ENCODE measurements around the gene ZNF100.
"Not testable (repeated sequence)": the region's sequence is repeated elsewhere in the genome, so short reads cannot be mapped to it uniquely, and the experiment has no call there.

The ZNF100 gene

GRCh38 chr19:21767065-21767800 is at the start of gene ZNF100:
Gene ZNF100, minus strand, starts transcription at chr19:21767579. Its CDS starts 150 bp downstream, at chr19:21767429.
- DNase-seq (ENCODE audit: low read depth) = peak; percentile 79

DNA sequence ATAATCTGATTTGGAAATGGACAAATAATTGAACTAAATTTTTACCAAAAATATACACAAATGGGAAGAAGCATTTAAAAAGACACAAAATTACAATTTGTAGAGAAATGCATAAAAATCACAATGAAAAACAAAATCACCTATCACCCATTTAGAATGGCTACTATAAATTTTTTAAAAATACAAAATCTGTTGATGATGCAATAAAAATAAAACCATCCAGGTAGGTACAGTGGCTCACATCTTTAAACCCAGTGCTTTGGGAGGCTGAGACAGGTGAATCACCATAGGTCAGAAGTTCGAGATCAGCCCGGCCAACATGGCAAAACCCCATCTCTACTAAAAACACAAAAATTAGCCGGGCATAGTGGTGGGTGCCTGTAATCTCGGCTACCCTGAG is 45.1 kb upstream of the ZNF100 start:
- no peak for DNase-seq (ENCODE audit: low read depth)

DNA sequence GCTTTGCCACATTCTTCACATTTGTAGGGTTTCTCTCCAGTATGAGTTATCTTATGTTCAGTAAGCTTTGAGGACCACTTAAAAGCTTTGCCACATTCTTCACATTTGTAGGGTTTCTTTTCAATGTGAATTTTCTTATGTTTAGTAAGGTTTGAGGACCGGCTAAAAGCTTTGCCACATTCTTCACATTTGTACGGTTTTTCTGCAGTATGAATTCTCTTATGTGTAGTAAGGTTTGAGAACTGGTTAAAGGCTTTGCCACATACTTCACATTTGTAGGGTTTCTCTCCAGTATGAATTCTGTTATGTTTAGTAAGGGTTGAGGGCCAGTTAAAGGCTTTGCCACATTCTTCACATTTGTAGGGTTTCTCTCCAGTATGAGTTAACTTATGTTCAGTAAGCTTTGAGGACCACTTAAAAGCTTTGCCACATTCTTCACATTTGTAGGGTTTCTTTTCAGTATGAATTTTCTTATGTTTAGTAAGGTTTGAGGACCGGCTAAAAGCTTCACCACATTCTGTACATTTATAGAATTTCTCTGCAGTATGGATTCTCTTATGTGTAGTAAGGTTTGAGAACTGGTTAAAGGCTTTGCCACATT is 41.1 kb upstream of the ZNF100 start:
- not testable (repeated sequence) for DNase-seq (ENCODE audit: low read depth)

DNA sequence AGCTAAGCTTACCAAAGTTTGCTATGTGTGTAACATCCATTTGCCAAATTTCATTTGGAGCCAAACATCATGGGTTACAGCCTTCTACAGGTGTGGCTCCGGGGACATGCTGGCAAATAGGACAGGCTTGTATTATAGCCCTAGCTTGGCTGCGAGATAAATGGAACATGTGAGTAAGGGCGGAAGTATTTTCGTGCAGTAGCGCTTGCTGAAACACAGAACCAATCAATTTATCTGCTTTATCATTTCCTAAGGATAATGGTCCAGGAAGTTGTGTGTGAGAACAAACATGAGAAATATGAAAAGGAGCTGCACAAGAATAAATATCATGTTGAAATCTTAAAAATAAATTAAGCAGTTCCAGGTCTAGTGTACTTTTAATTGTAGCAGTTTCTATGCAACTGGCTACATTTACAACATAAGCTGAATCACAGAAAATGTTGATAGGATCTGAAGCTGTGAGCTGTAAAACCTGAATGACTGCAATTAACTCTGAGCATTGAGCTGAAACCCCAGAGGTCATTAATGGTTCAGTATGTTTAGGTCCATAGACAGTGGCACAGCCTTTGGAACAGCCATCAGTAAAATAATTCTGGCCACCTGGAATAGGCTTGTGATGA is 22.2 kb upstream of the ZNF100 start:
- no peak for DNase-seq (ENCODE audit: low read depth)

DNA sequence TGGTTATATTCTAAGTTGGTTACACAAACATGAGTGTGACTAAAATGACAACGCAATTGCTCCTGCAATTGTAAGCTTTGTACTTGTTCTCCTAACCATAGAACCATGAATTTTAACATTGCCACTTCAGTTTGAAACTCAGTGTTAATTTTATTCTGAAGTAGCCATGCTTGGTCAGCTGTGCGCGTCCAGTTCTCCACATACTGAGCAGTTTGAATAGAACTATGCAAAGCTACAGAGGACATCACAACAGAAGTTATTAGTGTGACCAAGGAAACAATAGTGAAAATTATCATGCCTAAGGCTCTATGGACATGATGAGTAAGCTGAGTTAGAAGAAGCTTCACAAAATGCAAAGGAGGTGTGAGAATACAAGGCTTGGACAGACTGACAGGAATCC is 19.6 kb upstream of the ZNF100 start:
- DNase-seq (ENCODE audit: low read depth) = no peak

DNA sequence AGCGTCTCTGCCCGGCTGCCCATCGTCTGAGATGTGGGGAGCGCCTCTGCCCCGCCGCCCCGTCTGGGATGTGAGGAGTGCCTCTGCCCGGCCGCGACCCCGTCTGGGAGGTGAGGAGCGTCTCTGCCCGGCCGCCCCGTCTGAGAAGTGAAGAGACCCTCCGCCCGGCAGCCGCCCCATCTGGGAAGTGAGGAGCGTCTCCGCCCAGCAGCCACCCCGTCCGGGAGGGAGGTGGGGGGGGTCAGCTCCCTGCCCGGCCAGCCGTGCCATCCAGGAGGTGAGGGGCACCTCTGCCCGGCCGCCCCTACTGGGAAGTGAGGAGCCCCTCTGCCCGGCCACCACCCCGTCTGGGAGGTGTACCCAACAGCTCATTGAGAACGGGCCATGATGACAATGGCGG is 8.4 kb upstream of the ZNF100 start:
- DNase-seq (ENCODE audit: low read depth) = not testable (repeated sequence)

GRCh38 chr19:21766705-21767064 is 694 bp downstream of the ZNF100 start:
- DNase-seq (ENCODE audit: low read depth) = not testable (repeated sequence)

GRCh38 chr19:21765151-21765550 is 2.2 kb downstream of the ZNF100 start:
- no peak for DNase-seq (ENCODE audit: low read depth)

- DNase-seq (ENCODE audit: low read depth) = not testable (repeated sequence)
Measured at GRCh38 chr19:21761547-21761946, 5.8 kb downstream of the ZNF100 start.

DNA sequence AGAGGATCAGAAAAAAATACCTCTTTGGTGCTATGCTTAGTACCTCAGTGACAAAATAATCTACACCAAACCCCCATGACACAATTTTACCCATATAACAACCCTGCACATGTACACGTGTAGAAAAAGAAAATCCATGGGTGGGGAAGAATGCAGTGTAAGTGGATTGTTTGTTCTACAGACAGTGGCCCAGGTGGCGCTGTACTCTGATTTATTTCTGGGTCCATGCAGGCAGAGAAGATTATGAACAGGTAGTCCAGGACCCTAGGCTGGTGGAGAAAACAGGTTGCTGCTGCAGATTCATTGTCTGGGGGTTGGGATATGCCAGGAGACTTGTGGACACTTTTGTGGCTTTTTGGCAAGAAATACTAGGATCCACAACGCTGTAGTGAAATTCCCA is 9.1 kb downstream of the ZNF100 start:
- DNase-seq (ENCODE audit: low read depth) = no peak

GRCh38 chr19:21755555-21755954 is 11.8 kb downstream of the ZNF100 start:
- DNase-seq (ENCODE audit: low read depth) = not testable (repeated sequence)

- DNase-seq (ENCODE audit: low read depth) = no peak
Measured at GRCh38 chr19:21751384-21751783, 16.0 kb downstream of the ZNF100 start.

GRCh38 chr19:21750586-21751128 is 16.7 kb downstream of the ZNF100 start:
- no peak for DNase-seq (ENCODE audit: low read depth)

GRCh38 chr19:21749090-21749489 is 18.3 kb downstream of the ZNF100 start:
- no peak for DNase-seq (ENCODE audit: low read depth)

DNA sequence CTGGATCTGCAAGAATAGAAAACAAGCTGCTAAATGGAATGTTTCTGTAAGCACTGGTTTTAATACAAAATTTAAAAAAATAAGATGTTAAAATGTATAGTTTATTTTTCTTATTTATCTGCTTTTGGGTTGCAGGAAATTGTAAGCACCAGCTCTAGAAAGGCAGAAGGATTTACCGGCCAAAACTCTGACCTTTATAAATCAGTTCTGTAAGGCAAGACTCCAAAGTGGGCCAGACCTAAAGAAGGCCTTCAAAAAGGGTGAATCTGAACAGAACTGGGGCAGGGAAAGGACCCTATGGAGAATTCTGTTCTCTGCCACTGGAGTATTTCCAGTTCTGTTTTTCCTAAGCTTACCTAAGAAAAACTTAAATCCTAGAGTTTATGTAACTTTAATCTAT is 19.3 kb downstream of the ZNF100 start:
- no peak for DNase-seq (ENCODE audit: low read depth)

DNA sequence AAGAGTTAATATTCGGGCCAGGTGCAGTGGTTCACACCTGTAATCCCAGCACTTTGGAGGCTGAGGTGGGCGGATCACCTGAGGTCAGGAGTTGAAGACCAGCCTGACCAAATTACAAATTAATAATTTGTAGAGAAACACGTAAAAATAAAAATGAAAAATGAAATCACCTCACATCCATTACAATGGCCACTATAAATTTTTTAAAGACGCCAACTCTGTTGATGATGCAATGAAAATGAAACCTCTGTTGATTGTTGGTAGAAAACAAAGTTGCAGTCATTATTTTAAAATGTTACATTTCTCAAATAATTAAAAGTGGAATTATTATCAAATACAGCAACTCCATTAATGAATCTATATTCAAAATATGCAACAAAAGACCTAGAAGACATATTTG is 26.8 kb downstream of the ZNF100 start:
- DNase-seq (ENCODE audit: low read depth) = no peak

DNA sequence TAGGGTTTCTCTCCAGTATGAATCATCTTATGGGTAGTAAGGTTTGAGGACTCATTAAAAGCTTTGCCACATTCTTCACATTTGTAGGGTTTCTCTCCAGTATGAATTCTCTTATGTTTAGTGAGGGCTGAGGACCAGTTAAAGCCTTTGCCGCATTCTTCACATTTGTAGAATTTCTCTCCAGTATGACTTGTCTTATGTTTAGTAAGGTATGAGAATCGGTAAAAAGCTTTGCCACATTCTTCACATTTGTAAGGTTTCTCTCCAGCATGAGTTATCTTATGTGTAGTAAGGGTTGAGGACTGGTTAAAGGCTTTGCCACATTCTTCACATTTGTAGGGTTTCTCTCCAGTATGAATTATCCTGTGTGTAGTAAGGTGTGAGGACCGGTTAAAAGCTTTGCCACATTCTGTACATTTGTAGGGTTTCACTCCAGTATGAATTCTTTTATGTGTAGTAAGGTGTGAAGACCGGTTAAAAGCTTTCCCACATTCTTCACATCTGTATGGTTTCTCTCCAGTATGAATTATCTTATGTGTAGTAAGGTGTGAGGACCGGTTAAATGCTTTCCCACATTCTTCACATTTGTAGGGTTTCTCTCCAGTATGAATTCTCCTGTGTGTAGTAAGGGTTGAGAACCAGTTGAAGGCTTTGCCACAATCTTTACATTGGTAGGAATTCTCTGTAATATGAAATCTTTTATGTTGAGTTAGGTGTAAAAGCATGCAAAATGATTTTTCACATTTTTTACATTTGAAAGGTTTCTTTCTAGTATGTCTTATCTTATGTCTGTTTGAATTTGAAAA is 40.2 kb downstream of the ZNF100 start:
- not testable (repeated sequence) for DNase-seq (ENCODE audit: low read depth)

- no peak for DNase-seq (ENCODE audit: low read depth)
Measured at GRCh38 chr19:21713761-21714160, 53.6 kb downstream of the ZNF100 start.

- no peak for DNase-seq (ENCODE audit: low read depth)
Measured at GRCh38 chr19:21709464-21709863, 57.9 kb downstream of the ZNF100 start.

DNA sequence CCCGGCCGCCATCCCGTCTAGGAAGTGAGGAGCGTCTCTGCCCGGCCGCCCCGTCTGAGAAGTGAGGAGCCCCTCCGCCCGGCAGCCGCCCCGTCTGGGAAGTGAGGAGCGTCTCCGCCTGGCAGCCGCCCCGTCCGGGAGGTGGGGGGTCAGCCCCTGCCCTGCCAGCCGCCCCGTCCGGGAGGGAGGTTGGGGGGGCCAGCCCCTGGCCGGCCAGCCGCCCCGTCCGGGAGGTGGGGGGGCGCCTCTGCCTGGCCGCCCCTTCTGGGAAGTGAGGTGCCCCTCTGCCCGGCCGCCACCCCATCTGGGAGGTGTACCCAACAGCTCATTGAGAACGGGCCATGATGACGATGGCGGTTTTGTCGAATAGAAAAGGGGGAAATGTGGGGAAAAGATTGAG is 59.5 kb downstream of the ZNF100 start:
- not testable (repeated sequence) for DNase-seq (ENCODE audit: low read depth)

GRCh38 chr19:21707065-21707464 is 60.3 kb downstream of the ZNF100 start:
- no peak for DNase-seq (ENCODE audit: low read depth)

- DNase-seq (ENCODE audit: low read depth) = no peak
Measured at GRCh38 chr19:21705393-21705792, 62.0 kb downstream of the ZNF100 start.

All from stimulated activated CD8-positive, alpha-beta memory T cell treated with anti-CD3 and anti-CD28 coated beads, Interleukin-12 subunit alpha, Interleukin-12 subunit beta, amount 100 ng/mL, for 1 hour (primary cell).